Glutamatergic neuron (in vitro differentiated cells): ENCODE data around the gene APOH. TPM values are rescaled to one million over a fixed set of nuclear protein-coding genes. Genes with fewer than 3 reads are reported as not detected.

Experiments used
- DNase-seq: peaks from one replicate; pipeline ENCODE4 v3.0.0; 2022
- H3K27ac Mint-ChIP-seq: one replicate; pipeline ENCODE4 v1.8.0; 2020; ENCODE audit warnings: mild to moderate bottlenecking, mixed read lengths, inconsistent platforms; ENCODE audit not compliant: unreplicated experiment
- H3K27me3 Mint-ChIP-seq: one replicate; pipeline ENCODE4 v1.8.0; 2020; ENCODE audit warnings: mild to moderate bottlenecking, moderate library complexity, mixed read lengths, inconsistent platforms; ENCODE audit not compliant: unreplicated experiment
- H3K36me3 Mint-ChIP-seq: one replicate; pipeline ENCODE4 v1.8.0; 2020; ENCODE audit warnings: mild to moderate bottlenecking, mixed read lengths, inconsistent platforms; ENCODE audit not compliant: unreplicated experiment
- H3K4me1 Mint-ChIP-seq: one replicate; pipeline ENCODE4 v1.8.0; 2020; ENCODE audit warnings: mild to moderate bottlenecking, low read depth, mixed read lengths, inconsistent platforms; ENCODE audit not compliant: unreplicated experiment
- H3K4me3 Mint-ChIP-seq: one replicate; pipeline ENCODE4 v1.8.0; 2020; ENCODE audit warnings: mild to moderate bottlenecking, mixed read lengths, inconsistent platforms; ENCODE audit not compliant: unreplicated experiment
- H3K9me3 Mint-ChIP-seq: one replicate; pipeline ENCODE4 v1.8.0; 2020; ENCODE audit warnings: mild to moderate bottlenecking, moderate library complexity, mixed read lengths, inconsistent platforms; ENCODE audit not compliant: unreplicated experiment
- CTCF ChIP-seq: fragments of 200-600 bp; sonication (generic); IDR thresholded peaks from one replicate; pipeline ENCODE4 v1.5.0; 2021; ENCODE audit not compliant: partially characterized antibody, unreplicated experiment
- total RNA-seq: library from RNA; stranded (reverse); fragmentation: NEBNext Ultra II Directional; extraction: Animal tissue kit (Norgen Biotek cat#: 25700); gene quantifications from one replicate; pipeline ENCODE4 v1.2.1, GENCODE V29; 2021; ENCODE audit not compliant: unreplicated experiment

APOH gene
- total RNA-seq, 1 donor from 2014 or later, result not detected

- Mint-ChIP-seq H3K4me3 (no peak overlapping the region), H3K27ac (no peak overlapping the region), H3K4me1 (no peaks in the 10 kb centered on the region), H3K36me3 (no peaks in the 10 kb centered on the region), H3K27me3 (no peaks in the 10 kb centered on the region), H3K9me3 (no peaks in the 10 kb centered on the region)
- no peak for DNase-seq
- no peak for TF ChIP-seq CTCF
Observed at GRCh38 chr17:66250686-66251085, 21.5 kb upstream of the APOH start.

GRCh38 chr17:66248285-66248684, 19.1 kb upstream of the APOH start:
- Mint-ChIP-seq H3K27ac (no peak overlapping the region), H3K9me3 (no peaks in the 10 kb centered on the region), H3K4me3 (no peak overlapping the region), H3K27me3 (no peaks in the 10 kb centered on the region), H3K4me1 (no peaks in the 10 kb centered on the region), H3K36me3 (no peaks in the 10 kb centered on the region)
- DNase-seq, result no peak
- TF ChIP-seq CTCF, result no peak

GRCh38 chr17:66241839-66242238, 12.6 kb upstream of the APOH start:
- H3K27ac Mint-ChIP-seq, result no peak overlapping the region
- H3K27me3 Mint-ChIP-seq, result no peaks in the 10 kb centered on the region
- H3K36me3 Mint-ChIP-seq, result no peaks in the 10 kb centered on the region
- DNase-seq, result no peak
- TF ChIP-seq CTCF, result no peak
- H3K4me1 Mint-ChIP-seq, result no peaks in the 10 kb centered on the region
- no peaks in the 10 kb centered on the region for H3K9me3 Mint-ChIP-seq
- no peak overlapping the region for H3K4me3 Mint-ChIP-seq

GRCh38 chr17:66240630-66241029, 11.4 kb upstream of the APOH start:
- Mint-ChIP-seq H3K4me1 (no peaks in the 10 kb centered on the region), H3K9me3 (no peaks in the 10 kb centered on the region), H3K36me3 (no peaks in the 10 kb centered on the region), H3K27ac (no peak overlapping the region), H3K4me3 (no peak overlapping the region), H3K27me3 (no peaks in the 10 kb centered on the region)
- no peak for TF ChIP-seq CTCF
- no peak for DNase-seq

- no peak overlapping the region for H3K27ac Mint-ChIP-seq
- no peak for TF ChIP-seq CTCF
Observed at GRCh38 chr17:66240013-66240412, 10.8 kb upstream of the APOH start.

More at GRCh38 chr17:66240013-66240412, 10.8 kb upstream of the APOH start:
- no peak for DNase-seq
- no peaks in the 10 kb centered on the region for H3K36me3 Mint-ChIP-seq
- H3K9me3 Mint-ChIP-seq, result no peaks in the 10 kb centered on the region
- no peaks in the 10 kb centered on the region for H3K27me3 Mint-ChIP-seq
- no peaks in the 10 kb centered on the region for H3K4me1 Mint-ChIP-seq
- H3K4me3 Mint-ChIP-seq, result no peak overlapping the region
